K562 (cell line): ENCODE data around the gene PRR5.

ENCODE experiments used
- CREM ChIP-seq: IDR thresholded peaks from 2 replicates; pipeline ENCODE4 v1.6.1; 2014; ENCODE audit warnings: antibody characterized with exemption, low read depth
- EP300 ChIP-seq: IDR thresholded peaks from 2 replicates; pipeline ENCODE4 v1.6.1; 2012; ENCODE audit warnings: low read length, improper control_type of control experiment
- MEF2D ChIP-seq: conservative IDR thresholded peaks from 2 replicates; pipeline ENCODE4 v1.6.1; 2016; ENCODE audit warnings: low read depth, missing genetic modification characterization, missing compliant biosample characterization
- NFRKB ChIP-seq: fragments of 450-650 bp; IDR thresholded peaks from 2 replicates; pipeline ENCODE4 v1.6.1; 2016; ENCODE audit warnings: low read depth
- TBP ChIP-seq: optimal IDR thresholded peaks from 2 replicates; pipeline ENCODE3; 2011; ENCODE audit warnings: low read depth, low read length, improper control_type of control experiment

DNA sequence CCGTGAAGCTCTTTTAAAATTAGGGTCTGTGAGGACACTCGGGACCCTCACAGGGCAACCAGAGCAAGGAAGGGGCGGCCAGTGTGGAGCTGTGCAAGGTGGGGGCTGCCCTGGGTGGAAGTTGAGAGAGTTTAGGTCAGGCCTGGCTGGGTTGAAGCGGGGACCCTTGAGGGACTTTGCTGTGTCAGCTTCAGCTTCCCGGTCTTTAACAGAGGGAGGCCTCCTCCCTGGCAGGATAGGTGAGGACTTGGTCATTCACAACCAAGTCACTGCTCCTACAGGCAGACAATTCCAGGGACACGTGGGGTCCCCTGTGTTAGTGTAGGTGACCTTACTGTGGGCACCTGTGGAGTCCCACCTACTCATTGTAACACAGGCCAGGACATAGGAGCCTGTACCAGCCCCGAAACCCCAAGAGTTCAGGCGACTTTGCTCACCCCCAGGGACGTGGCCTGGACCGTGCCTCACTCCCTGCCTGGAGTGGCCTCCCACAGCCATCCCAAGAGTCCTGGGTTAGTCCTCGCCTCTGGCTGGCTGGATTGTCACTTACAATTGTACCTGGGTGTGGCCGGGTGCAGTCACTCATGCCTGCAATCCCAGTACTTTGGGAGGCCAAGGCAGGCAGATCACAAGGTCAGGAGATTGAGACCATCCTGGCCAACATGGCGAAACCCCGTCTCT is 31.6 kb downstream of the PRR5 start:
- TF ChIP-seq EP300 (no peak), MEF2D (tag) (no peak), CREM (no peak), NFRKB (no peak), TBP (no peak)
